Right cardiac atrium (tissue), 5 donors: ENCODE measurements around the gene OR4F15. TPM values are rescaled to one million over a fixed set of nuclear protein-coding genes. Genes with fewer than 3 reads are reported as not detected.

Source experiments
- ATAC-seq, 2 donors: fragments of 200-7000 bp; cut with Tn5 transposase; one replicate each; pipeline versions ENCODE4 v1.8.0 to v1.9.1; 2020; ENCODE audit warnings: moderate library complexity in 2 of 2, mild to moderate bottlenecking in 1 of 2
- DNase-seq, 3 donors: peaks; one replicate each; pipeline ENCODE4 v3.0.0-alpha.2; 2020
- H3K27ac ChIP-seq: one replicate; pipeline ENCODE4 v1.5.1; 2013; ENCODE audit warnings: mild to moderate bottlenecking, low read length, control low read depth, moderate library complexity
- H3K27me3 ChIP-seq: one replicate; pipeline ENCODE4 v1.6.1; 2013; ENCODE audit not compliant: control insufficient read depth, insufficient read depth
- H3K4me1 ChIP-seq: one replicate; pipeline ENCODE4 v1.6.1; 2013; ENCODE audit warnings: low read length; ENCODE audit not compliant: control insufficient read depth, insufficient read depth
- H3K4me3 ChIP-seq: one replicate; pipeline ENCODE4 v1.5.1; 2013; ENCODE audit warnings: low read length, control low read depth
- H3K9me3 ChIP-seq: one replicate; pipeline ENCODE4 v1.6.1; 2013; ENCODE audit warnings: low read length; ENCODE audit not compliant: control insufficient read depth
- WGBS: extraction: QIAGEN DNeasy Blood & Tissue Kit; methylation state at CpG from one replicate; pipeline ENCODE4 v1.1.7; 2013; 5-methylcytosine and 5-hydroxymethylcytosine counted together
- intact Hi-C, 4 donors: fragments of 100-400 bp; cut with DNase I; formaldehyde crosslinking; loops; one replicate each; pipeline versions ENCODE4 v1.11.0 to v1.14.0; 2022 to 2023
- polyA plus RNA-seq: library from polyadenylated mRNA; stranded (reverse); fragments of 200-250 nt; gene quantifications from one replicate; pipeline ENCODE4 v1.2.3, GENCODE V29; 2013
- total RNA-seq, 4 donors: library from RNA; stranded (reverse); fragmentation: NEBNext Ultra II Directional; extraction: Animal tissue kit (Norgen Biotek cat#: 25700); gene quantifications; one replicate each; pipeline ENCODE4 v1.2.1, GENCODE V29; 2021
- donor health status: healthy with polysubstance abuse.
- donor health status: DM: no; HTN: yes; CAD: no.
- donor health status: DM: no; HTN: no; CAD: no.
- donor health status: DM: no; HTN: yes; CAD: no; lungs with severe emphysema.
- donor health status: DM: yes; HTN: yes; CAD: no.

OR4F15 gene
- total and polyA plus RNA-seq, 5 donors = not detected

GRCh38 chr15:101804941-101805340, 7.1 kb upstream of the OR4F15 start:
- ATAC-seq = no peak
- intact Hi-C loops = no loop called here

GRCh38 chr15:101805605-101806345, 6.2 kb upstream of the OR4F15 start:
- Histone ChIP-seq H3K4me3 (no peak overlapping the region), H3K27ac (no peak overlapping the region), H3K4me1 (no peaks in the 10 kb centered on the region), H3K9me3 (no peaks in the 10 kb centered on the region), H3K27me3 (no peaks in the 10 kb centered on the region)
- intact Hi-C loops = no loop called here
- DNase-seq (no peak), ATAC-seq (no peak)
- 66% methylated on average over 6 of the region's 6 CpGs for WGBS

More at GRCh38 chr15:101804941-101805340, 7.1 kb upstream of the OR4F15 start:
- no peak overlapping the region for H3K27ac ChIP-seq
- no peak overlapping the region for H3K4me3 ChIP-seq
- DNase-seq = no peak
- no peaks in the 10 kb centered on the region for H3K27me3 ChIP-seq
- no peaks in the 10 kb centered on the region for H3K9me3 ChIP-seq
- H3K4me1 ChIP-seq = no peaks in the 10 kb centered on the region

- intact Hi-C loops = no loop called here
- no peak overlapping the region for H3K27ac ChIP-seq
- no peaks in the 10 kb centered on the region for H3K27me3 ChIP-seq
- no peaks in the 10 kb centered on the region for H3K4me1 ChIP-seq
- DNase-seq = no peak
- 54% methylated on average over 10 of the region's 10 CpGs for WGBS
- no peak overlapping the region for H3K4me3 ChIP-seq
- no peaks in the 10 kb centered on the region for H3K9me3 ChIP-seq
- ATAC-seq = no peak
These were observed 4.6 kb upstream of the OR4F15 start for GRCh38 chr15:101807345-101807945.

- no peaks in the 10 kb centered on the region for H3K27me3 ChIP-seq
- intact Hi-C loops = no loop called here
These were observed 3.8 kb upstream of the OR4F15 start for GRCh38 chr15:101808201-101808600.

GRCh38 chr15:101810456-101810855, 1.5 kb upstream of the OR4F15 start:
- Histone ChIP-seq H3K9me3 (no peaks in the 10 kb centered on the region), H3K27me3 (no peaks in the 10 kb centered on the region), H3K27ac (no peak overlapping the region), H3K4me3 (no peak overlapping the region), H3K4me1 (no peaks in the 10 kb centered on the region)
- DNase-seq (no peak), ATAC-seq (no peak)
- WGBS = 82% methylated on average over 1 of the region's 1 CpG
- intact Hi-C loops = no loop called here

More at GRCh38 chr15:101808201-101808600, 3.8 kb upstream of the OR4F15 start:
- DNase-seq = no peak
- WGBS = 50% methylated on average over 2 of the region's 2 CpGs
- ATAC-seq = no peak
- H3K4me3 ChIP-seq = no peak overlapping the region
- no peak overlapping the region for H3K27ac ChIP-seq
- H3K9me3 ChIP-seq = no peaks in the 10 kb centered on the region
- no peaks in the 10 kb centered on the region for H3K4me1 ChIP-seq

- intact Hi-C loops = no loop called here
- H3K27me3 ChIP-seq = no peaks in the 10 kb centered on the region
- H3K27ac ChIP-seq = no peak overlapping the region
- no peaks in the 10 kb centered on the region for H3K4me1 ChIP-seq
- H3K9me3 ChIP-seq = no peaks in the 10 kb centered on the region
- DNase-seq (no peak), ATAC-seq (no peak)
- H3K4me3 ChIP-seq = no peak overlapping the region
- WGBS = 49% methylated on average over 3 of the region's 3 CpGs
These were observed 1.1 kb upstream of the OR4F15 start for GRCh38 chr15:101810876-101811275.

GRCh38 chr15:101813803-101814534, 2.0 kb downstream of the OR4F15 start:
- Histone ChIP-seq H3K27me3 (no peaks in the 10 kb centered on the region), H3K9me3 (no peaks in the 10 kb centered on the region), H3K4me3 (no peak overlapping the region), H3K27ac (no peak overlapping the region), H3K4me1 (no peaks in the 10 kb centered on the region)
- intact Hi-C loops = no loop called here
- 75% methylated on average over 3 of the region's 3 CpGs for WGBS
- no peak for DNase-seq
- no peak for ATAC-seq

GRCh38 chr15:101820781-101821180, 8.8 kb downstream of the OR4F15 start:
- Histone ChIP-seq H3K27ac (no peak overlapping the region), H3K4me1 (no peaks in the 10 kb centered on the region), H3K4me3 (no peak overlapping the region), H3K9me3 (no peaks in the 10 kb centered on the region), H3K27me3 (no peaks in the 10 kb centered on the region)
- ATAC-seq (no peak), DNase-seq (no peak)
- intact Hi-C loops = no loop called here
- WGBS = 68% methylated on average over 6 of the region's 6 CpGs

GRCh38 chr15:101827257-101827656, 15.3 kb downstream of the OR4F15 start:
- Histone ChIP-seq H3K27ac (no peak overlapping the region), H3K4me1 (no peaks in the 10 kb centered on the region), H3K27me3 (no peaks in the 10 kb centered on the region), H3K4me3 (no peak overlapping the region), H3K9me3 (no peaks in the 10 kb centered on the region)
- 72% methylated on average over 6 of the region's 6 CpGs for WGBS
- DNase-seq = no peak
- intact Hi-C loops = no loop called here
- ATAC-seq = no peak

- Histone ChIP-seq H3K4me1 (no peaks in the 10 kb centered on the region), H3K9me3 (no peaks in the 10 kb centered on the region), H3K4me3 (no peak overlapping the region), H3K27ac (no peak overlapping the region), H3K27me3 (no peaks in the 10 kb centered on the region)
- WGBS = 72% methylated on average over 5 of the region's 5 CpGs
- DNase-seq = no peak
- intact Hi-C loops = no loop called here
- ATAC-seq = no peak
These were observed 16.8 kb downstream of the OR4F15 start for GRCh38 chr15:101828774-101829173.

- 68% methylated on average over 3 of the region's 3 CpGs for WGBS
- no peak for ATAC-seq
These were observed 29.7 kb downstream of the OR4F15 start for GRCh38 chr15:101841656-101842055.

More at GRCh38 chr15:101841656-101842055, 29.7 kb downstream of the OR4F15 start:
- Histone ChIP-seq H3K27me3 (no peaks in the 10 kb centered on the region), H3K27ac (no peak overlapping the region), H3K4me3 (no peak overlapping the region), H3K4me1 (no peaks in the 10 kb centered on the region), H3K9me3 (no peaks in the 10 kb centered on the region)
- intact Hi-C loops = no loop called here
- no peak for DNase-seq
